ENCODE measurements around the gene TSC2. TPM values are rescaled to one million over a fixed set of nuclear protein-coding genes. Genes with fewer than 3 reads are reported as not detected.

Gene TSC2
- total and polyA plus RNA-seq, 9 of the 15 experiments (the other 6 are each of a cell fraction or from before 2014, with no cell fraction given) = 1.3 to 68.1 (median 16.6) TPM

DNA sequence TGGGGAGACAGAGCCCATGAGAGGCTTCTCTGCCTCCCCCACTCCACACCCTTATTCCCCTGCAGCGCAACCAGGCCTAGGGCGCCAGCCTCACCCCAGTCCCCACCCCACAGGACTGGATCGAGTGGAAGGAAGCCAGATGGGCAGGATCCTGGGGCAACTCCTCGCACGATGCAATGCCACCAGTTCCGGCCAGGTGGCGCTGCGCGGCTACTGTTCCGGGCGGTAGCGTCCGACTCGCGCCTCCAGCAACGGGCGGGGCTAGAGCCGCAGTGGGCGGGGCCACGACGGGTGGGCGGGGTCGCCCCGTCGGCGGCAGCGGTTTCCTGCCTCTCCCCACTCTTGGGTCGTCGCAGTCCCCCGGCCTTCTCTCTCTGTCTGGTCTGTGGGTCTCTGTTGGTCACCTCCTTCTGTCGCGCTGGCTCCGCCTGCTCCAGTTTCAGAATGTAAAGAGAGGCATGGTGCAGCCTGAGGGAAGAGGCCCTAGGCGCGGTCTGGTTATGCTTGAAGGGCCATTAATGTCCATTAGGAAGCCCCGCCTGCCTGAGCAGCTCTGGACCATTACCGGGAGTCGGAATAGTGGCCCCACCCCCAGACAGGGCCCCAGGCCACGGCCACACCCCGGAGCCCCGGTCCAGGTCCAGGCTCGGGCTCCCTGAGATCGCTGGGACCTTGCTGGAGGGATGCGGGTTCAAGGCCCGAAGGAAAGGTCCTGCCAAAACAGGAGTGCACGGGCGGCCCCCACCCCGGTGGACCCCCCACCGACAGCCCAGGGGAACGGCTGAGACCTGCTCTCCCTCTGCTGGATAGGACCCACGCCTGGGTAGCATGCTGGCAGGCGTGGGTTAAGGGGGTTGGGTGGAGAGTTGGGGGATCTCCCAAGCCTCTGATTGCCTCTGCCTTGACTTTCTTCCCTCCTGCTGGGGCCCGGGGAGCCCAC is 24.4 kb upstream of the TSC2 start (continued):
- TF ChIP-seq REST (IDR thresholded peaks at IDR 0.05; ENCODE audit: borderline replicate concordance) (peak; percentile 89), REST (CRISPR knock-in tag; IDR thresholded peaks at IDR 0.05; ENCODE audit: low read depth) (no peak), CTBP1 (IDR thresholded peaks at IDR 0.05; ENCODE audit: borderline replicate concordance) (peak; percentile 72; the same call in 1 of the 2 replicates), RERE (CRISPR knock-in tag; IDR thresholded peaks at IDR 0.05; ENCODE audit: borderline replicate concordance) (no peak)
- TF ChIP-seq, protein P1, sequence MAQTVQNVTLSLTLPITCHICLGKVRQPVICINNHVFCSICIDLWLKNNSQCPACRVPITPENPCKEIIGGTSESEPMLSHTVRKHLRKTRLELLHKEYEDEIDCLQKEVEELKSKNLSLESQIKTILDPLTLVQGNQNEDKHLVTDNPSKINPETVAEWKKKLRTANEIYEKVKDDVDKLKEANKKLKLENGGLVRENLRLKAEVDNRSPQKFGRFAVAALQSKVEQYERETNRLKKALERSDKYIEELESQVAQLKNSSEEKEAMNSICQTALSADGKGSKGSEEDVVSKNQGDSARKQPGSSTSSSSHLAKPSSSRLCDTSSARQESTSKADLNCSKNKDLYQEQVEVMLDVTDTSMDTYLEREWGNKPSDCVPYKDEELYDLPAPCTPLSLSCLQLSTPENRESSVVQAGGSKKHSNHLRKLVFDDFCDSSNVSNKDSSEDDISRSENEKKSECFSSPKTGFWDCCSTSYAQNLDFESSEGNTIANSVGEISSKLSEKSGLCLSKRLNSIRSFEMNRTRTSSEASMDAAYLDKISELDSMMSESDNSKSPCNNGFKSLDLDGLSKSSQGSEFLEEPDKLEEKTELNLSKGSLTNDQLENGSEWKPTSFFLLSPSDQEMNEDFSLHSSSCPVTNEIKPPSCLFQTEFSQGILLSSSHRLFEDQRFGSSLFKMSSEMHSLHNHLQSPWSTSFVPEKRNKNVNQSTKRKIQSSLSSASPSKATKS (CRISPR knock-in tag; IDR thresholded peaks at IDR 0.05) = no peak
- TF ChIP-seq, protein P2, sequence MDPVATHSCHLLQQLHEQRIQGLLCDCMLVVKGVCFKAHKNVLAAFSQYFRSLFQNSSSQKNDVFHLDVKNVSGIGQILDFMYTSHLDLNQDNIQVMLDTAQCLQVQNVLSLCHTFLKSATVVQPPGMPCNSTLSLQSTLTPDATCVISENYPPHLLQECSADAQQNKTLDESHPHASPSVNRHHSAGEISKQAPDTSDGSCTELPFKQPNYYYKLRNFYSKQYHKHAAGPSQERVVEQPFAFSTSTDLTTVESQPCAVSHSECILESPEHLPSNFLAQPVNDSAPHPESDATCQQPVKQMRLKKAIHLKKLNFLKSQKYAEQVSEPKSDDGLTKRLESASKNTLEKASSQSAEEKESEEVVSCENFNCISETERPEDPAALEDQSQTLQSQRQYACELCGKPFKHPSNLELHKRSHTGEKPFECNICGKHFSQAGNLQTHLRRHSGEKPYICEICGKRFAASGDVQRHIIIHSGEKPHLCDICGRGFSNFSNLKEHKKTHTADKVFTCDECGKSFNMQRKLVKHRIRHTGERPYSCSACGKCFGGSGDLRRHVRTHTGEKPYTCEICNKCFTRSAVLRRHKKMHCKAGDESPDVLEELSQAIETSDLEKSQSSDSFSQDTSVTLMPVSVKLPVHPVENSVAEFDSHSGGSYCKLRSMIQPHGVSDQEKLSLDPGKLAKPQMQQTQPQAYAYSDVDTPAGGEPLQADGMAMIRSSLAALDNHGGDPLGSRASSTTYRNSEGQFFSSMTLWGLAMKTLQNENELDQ (CRISPR knock-in tag; IDR thresholded peaks at IDR 0.05; ENCODE audit: borderline replicate concordance) = peak; percentile 60; the same call in 1 of the 2 replicates

All from K562 (cell line).